HepG2 (cell line): ENCODE data around the gene DAB2. TPM values are rescaled to one million over a fixed set of nuclear protein-coding genes. Genes with fewer than 3 reads are reported as not detected.

Source experiments
- ATAC-seq: fragments of 200-7000 bp; cut with Tn5 transposase; 3 replicates; pipeline ENCODE4 v1.9.1; 2020; ENCODE audit warnings: mild to moderate bottlenecking, moderate library complexity
- BruUV-seq: library from RNA; stranded (reverse); fragments of 400-500 nt; replicated peaks from 2 replicates; lab custom pipeline; 2021; lab: Mats Ljungman, UMichigan
- CTCF ChIA-PET: fragments of 300-600 bp; formaldehyde crosslinking; extraction: SDS; loops from one replicate; lab custom pipeline; 2021; ENCODE audit warnings: low total read pairs, inconsistent platforms, low intra/inter-chr PET ratio; lab: Yijun Ruan, JAX
- POLR2A ChIA-PET: fragments of 350-600 bp; sonication (Branson Sonifier 250); formaldehyde crosslinking; loops from one replicate; lab custom pipeline; 2020; ENCODE audit warnings: antibody characterized with exemption, inconsistent platforms; lab: Yijun Ruan, JAX
- DNase-seq: peaks from one replicate; pipeline ENCODE4 v3.0.0-alpha.2; 2015; ENCODE audit warnings: low spot score
- FAIRE-seq: peaks from 3 replicates; lab custom pipeline; 2011; peaks lifted over from hg19 to GRCh38; lab: Jason Lieb, UNC
- H2AFZ ChIP-seq: one replicate; pipeline ENCODE4 v1.6.1; 2011; ENCODE audit warnings: low read length, inconsistent platforms
- H3K27ac ChIP-seq: fragments of 300-600 bp; 3 replicates; pipeline ENCODE4 v1.8.0; 2011; ENCODE audit warnings: mixed run types, mild to moderate bottlenecking, mixed read lengths, low read length, inconsistent platforms; ENCODE audit not compliant: insufficient read depth; ENCODE audit errors: extremely low read length
- H3K27me3 ChIP-seq, 2 experiments: fragments of 200-600 bp in 1 of 2; 2 replicates in 1 of 2; 3 replicates in 1 of 2; pipeline versions ENCODE4 v1.6.0 to v1.8.0; 2011; ENCODE audit warnings: low read length in 2 of 2, mild to moderate bottlenecking in 2 of 2, moderate library complexity in 2 of 2, inconsistent platforms in 1 of 2; ENCODE audit not compliant: insufficient read depth in 2 of 2, control insufficient read depth in 1 of 2
- H3K36me3 ChIP-seq, 2 experiments: fragments of 200-600 bp in 1 of 2; replicated peaks in 1 of 2; 2 replicates in 1 of 2; 3 replicates in 1 of 2; pipeline versions ENCODE4 v1.5.1 to v1.8.0; 2011; ENCODE audit warnings: low read length in 2 of 2, inconsistent platforms in 1 of 2; ENCODE audit not compliant: insufficient read depth in 2 of 2, control insufficient read depth in 1 of 2
- H3K4me1 ChIP-seq: 2 replicates; pipeline ENCODE4 v1.5.1; 2012; ENCODE audit warnings: low read length, inconsistent platforms; ENCODE audit not compliant: insufficient read depth
- H3K4me2 ChIP-seq: 2 replicates; pipeline ENCODE4 v1.6.0; 2011; ENCODE audit warnings: low read depth, low read length, inconsistent platforms
- H3K4me3 ChIP-seq, 3 experiments: fragments of 200-600 bp in 1 of 3; sonication (generic), shearing (Covaris generic) in 1 of 3; replicated peaks in 1 of 3; 2 replicates each; pipeline ENCODE4 v1.5.1; 2011 to 2016; ENCODE audit warnings: low read length in 3 of 3, inconsistent platforms in 2 of 3, low read depth in 2 of 3, mild to moderate bottlenecking in 2 of 3, control low read depth in 1 of 3, mixed read lengths in 1 of 3; ENCODE audit not compliant: insufficient read depth in 1 of 3
- H3K79me2 ChIP-seq: one replicate; pipeline ENCODE4 v1.6.1; 2011; ENCODE audit warnings: low read length, inconsistent platforms; ENCODE audit not compliant: insufficient read depth
- H3K9ac ChIP-seq: 2 replicates; pipeline ENCODE4 v1.6.0; 2011; ENCODE audit warnings: mild to moderate bottlenecking, low read depth, low read length, inconsistent platforms; ENCODE audit not compliant: insufficient read depth
- H3K9me3 ChIP-seq: 2 replicates; pipeline ENCODE4 v1.5.1; 2012; ENCODE audit warnings: mild to moderate bottlenecking, low read length
- H4K20me1 ChIP-seq: 2 replicates; pipeline ENCODE4 v1.6.0; 2011; ENCODE audit warnings: inconsistent platforms, mild to moderate bottlenecking, low read length, moderate library complexity; ENCODE audit not compliant: insufficient read depth
- AGO1 ChIP-seq: fragments of 200-400 bp; formaldehyde crosslinking; IDR thresholded peaks from 2 replicates; pipeline ENCODE4 v1.6.1; 2017; ENCODE audit warnings: mild to moderate bottlenecking, low read depth, low read length, moderate library complexity; ENCODE audit not compliant: poor library complexity, severe bottlenecking
- BATF2 ChIP-seq: sonication (generic); formaldehyde crosslinking; IDR thresholded peaks from 2 replicates; pipeline ENCODE4 v1.8.0; 2022; ENCODE audit warnings: mild to moderate bottlenecking, missing genetic modification reagents, moderate library complexity
- EP300 ChIP-seq, 3 experiments: sonication (generic) in 1 of 3; formaldehyde crosslinking in 1 of 3; IDR thresholded peaks; 2 replicates each; pipeline versions ENCODE4 v1.5.1 to v1.6.1; 2011 to 2020; ENCODE audit warnings: low read depth in 2 of 3, low read length in 2 of 3, borderline replicate concordance in 1 of 3, improper control_type of control experiment in 1 of 3, mild to moderate bottlenecking in 1 of 3, missing genetic modification reagents in 1 of 3, moderate library complexity in 1 of 3
- JDP2 ChIP-seq: sonication (generic); formaldehyde crosslinking; IDR thresholded peaks from 2 replicates; pipeline ENCODE4 v1.8.1; 2022; ENCODE audit warnings: missing genetic modification reagents, borderline replicate concordance
- MXD4 ChIP-seq: IDR thresholded peaks from 2 replicates; pipeline ENCODE4 v1.6.1; 2016; ENCODE audit warnings: mild to moderate bottlenecking, missing biosample characterization, missing genetic modification reagents
- NBN ChIP-seq: fragments of 450-650 bp; conservative IDR thresholded peaks from 2 replicates; pipeline ENCODE4 v1.6.1; 2017
- PITX1 ChIP-seq: sonication (generic); formaldehyde crosslinking; IDR thresholded peaks from 2 replicates; pipeline ENCODE4 v1.5.1; 2020; ENCODE audit warnings: mild to moderate bottlenecking, missing genetic modification reagents
- PREB ChIP-seq: sonication (generic); formaldehyde crosslinking; IDR thresholded peaks from 2 replicates; pipeline ENCODE4 v1.4.0; 2020; ENCODE audit warnings: missing genetic modification reagents
- RAD51 ChIP-seq: fragments of 450-650 bp; IDR thresholded peaks from 2 replicates; pipeline ENCODE4 v1.6.1; 2016; ENCODE audit warnings: borderline replicate concordance
- SETDB1 ChIP-seq: sonication (generic); formaldehyde crosslinking; IDR thresholded peaks from 2 replicates; pipeline ENCODE4 v1.5.1; 2020; ENCODE audit warnings: missing genetic modification reagents, mild to moderate bottlenecking, borderline replicate concordance
- ZBTB38 ChIP-seq: sonication (generic); formaldehyde crosslinking; IDR thresholded peaks from 2 replicates; pipeline ENCODE4 v1.5.1; 2020; ENCODE audit warnings: mild to moderate bottlenecking, missing genetic modification reagents
- ZFP1 ChIP-seq: IDR thresholded peaks from 2 replicates; pipeline ENCODE4 v1.6.1; 2016
- ZFP36L1 ChIP-seq: sonication (generic); formaldehyde crosslinking; IDR thresholded peaks from 2 replicates; pipeline ENCODE4 v1.8.0; 2022; ENCODE audit warnings: mild to moderate bottlenecking, missing genetic modification reagents, moderate library complexity
- ZFP37 ChIP-seq: sonication (generic); formaldehyde crosslinking; IDR thresholded peaks from 2 replicates; pipeline ENCODE4 v1.4.0; 2020; ENCODE audit warnings: missing genetic modification reagents, borderline replicate concordance
- ZFY ChIP-seq: sonication (generic); formaldehyde crosslinking; IDR thresholded peaks from 2 replicates; pipeline ENCODE4 v1.4.0; 2020; ENCODE audit warnings: missing genetic modification reagents
- ZKSCAN1 ChIP-seq: fragments of 150-350 bp; IDR thresholded peaks from 2 replicates; pipeline ENCODE4 v1.6.1; 2014; ENCODE audit warnings: low read length
- ZNF225 ChIP-seq: sonication (generic); formaldehyde crosslinking; IDR thresholded peaks from 2 replicates; pipeline ENCODE4 v1.4.0; 2020; ENCODE audit warnings: mild to moderate bottlenecking, missing genetic modification reagents
- ZNF7 ChIP-seq: IDR thresholded peaks from 2 replicates; pipeline ENCODE4 v1.6.1; 2016; ENCODE audit warnings: missing biosample characterization, missing genetic modification reagents
- ZSCAN12 ChIP-seq: sonication (generic); formaldehyde crosslinking; IDR thresholded peaks from 2 replicates; pipeline ENCODE4 v1.9.0; 2021; ENCODE audit warnings: mild to moderate bottlenecking, missing genetic modification reagents
- WGBS: methylation state at CpG from one replicate; pipeline ENCODE4 v1.1.6; 2017; ENCODE audit warnings: low lambda C conversion rate; 5-methylcytosine and 5-hydroxymethylcytosine counted together
- in situ Hi-C: cut with HindIII; loops from 2 replicates; pipeline ENCODE4 v1.10.0; 2017; ENCODE audit warnings: low pct_unique_long_range_greater_than_20kb; ENCODE audit not compliant: extremely low pct_ligation_motif_present
- intact Hi-C: fragments of 100-400 bp; cut with micrococcal nuclease; formaldehyde crosslinking; loops from one replicate; pipeline ENCODE4 v1.10.0; 2022; ENCODE audit not compliant: unreplicated experiment
- polyA plus RNA-seq, 8 experiments: library from polyadenylated mRNA; depleted of rRNA in 3 of 8; stranded (reverse) in 7 of 8; unstranded in 1 of 8; fragments of >200 nt; fragmentation: Illumina TruSeq in 4 of 8; extraction: Trizol in 4 of 8; gene quantifications; 2 replicates each; pipeline versions ENCODE4 v1.2.1 to v1.2.3, GENCODE V29; 2011 to 2016; ENCODE audit warnings: low read depth in 4 of 8, missing spikeins in 1 of 8, mixed read lengths in 1 of 8; ENCODE audit not compliant: insufficient read depth in 1 of 8
- total RNA-seq, 5 experiments: library from RNA; depleted of rRNA; stranded (reverse); fragments of >200 nt; fragmentation: Illumina TruSeq; extraction: Trizol; gene quantifications; 2 replicates each; pipeline ENCODE4 v1.2.3, GENCODE V29; 2016; ENCODE audit warnings: low read depth in 1 of 5
- TF ChIP-seq, protein P1 (sequence below): sonication (generic); formaldehyde crosslinking; IDR thresholded peaks from 2 replicates; pipeline ENCODE4 v1.8.1; 2023; ENCODE audit warnings: mild to moderate bottlenecking, missing genetic modification reagents, borderline replicate concordance

The DAB2 gene
- total and polyA plus RNA-seq, 2 of the 13 experiments (the other 11 are each of a cell fraction or from before 2014, with no cell fraction given): 6.4 to 6.5 TPM

DNA sequence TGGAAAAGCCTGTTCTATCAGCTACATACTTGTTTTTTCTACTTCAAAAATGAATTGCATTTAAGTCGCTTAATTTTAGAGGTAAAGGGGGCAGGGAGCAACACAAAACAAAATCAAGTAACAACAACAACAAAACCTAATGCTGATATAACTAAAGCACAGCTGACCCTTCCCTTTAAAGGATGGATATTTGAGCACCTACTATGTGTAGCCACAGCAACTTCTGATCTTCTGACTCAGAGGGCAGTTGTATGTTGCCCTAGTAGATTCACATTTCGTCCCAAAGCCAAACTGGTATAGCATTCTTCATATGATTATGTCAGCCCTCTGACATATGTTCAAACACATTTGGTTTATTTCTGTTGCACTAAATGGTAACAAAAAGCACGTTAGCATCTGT, 6.8 kb downstream of the DAB2 start:
- TF ChIP-seq NBN (no peak), ZFP36L1 (CRISPR knock-in tag) (no peak), ZKSCAN1 (peak; percentile 57; the same call in 1 of the 2 replicates)
- Histone ChIP-seq H3K4me3 (no peak overlapping the region), H3K79me2 (peaks cover 13% of the 10 kb centered on the region), H3K27ac (no peak overlapping the region), H3K9me3 (no peaks in the 10 kb centered on the region), H3K4me1 (peaks cover 64% of the 10 kb centered on the region), H3K4me2 (no peak overlapping the region), H3K27me3 (no peaks in the 10 kb centered on the region), H3K36me3 (peaks cover 0 to 2% of the 10 kb centered on the region in 2 experiments; a peak in 1 of 5 replicates), H2AFZ (no peak overlapping the region), H3K9ac (no peak overlapping the region), H4K20me1 (no peaks in the 10 kb centered on the region)
- intact Hi-C loops (no loop called here), in situ Hi-C loops (no loop called here)
- 97% methylated on average over 3 of the region's 3 CpGs for WGBS
- no peak for FAIRE-seq
- ChIA-PET POLR2A (no interaction called here), CTCF (no interaction called here)
- DNase-seq: no peak
- no peak for ATAC-seq
- no TSS peak for BruUV-seq

DNA sequence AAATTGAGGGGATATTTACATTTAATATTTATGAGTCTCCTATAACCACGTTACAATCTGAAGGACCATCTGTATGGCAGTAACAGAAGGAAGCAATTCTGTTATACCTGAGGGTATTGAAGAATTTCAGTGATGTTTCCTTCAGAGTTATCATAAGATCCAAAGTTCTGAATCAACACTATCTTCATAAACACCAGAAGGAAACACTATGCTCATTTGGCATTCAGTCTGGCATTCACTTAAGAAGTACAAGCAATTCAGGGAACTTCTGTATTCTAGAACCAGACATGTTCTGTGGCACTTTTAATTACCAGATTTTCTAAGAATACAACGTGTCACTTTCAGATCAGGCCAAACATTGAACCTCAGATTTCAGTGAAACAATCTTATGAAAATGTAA, 9.6 kb downstream of the DAB2 start:
- peaks cover 60% of the 10 kb centered on the region for H3K4me1 ChIP-seq
- ATAC-seq: no peak
- no peak for FAIRE-seq
- no peak for TF ChIP-seq ZNF7 (CRISPR knock-in tag)
- no peak for TF ChIP-seq ZNF225 (CRISPR knock-in tag)
- no peak for TF ChIP-seq EP300 (IDR thresholded peaks at IDR 0.05; ENCODE audit: low read depth in 2 of 2, low read length in 2 of 2)
- TF ChIP-seq EP300 (CRISPR knock-in tag; IDR thresholded peaks at IDR 0.05; ENCODE audit: borderline replicate concordance): no peak
- no peak for TF ChIP-seq BATF2 (CRISPR knock-in tag)
- TF ChIP-seq ZFY (CRISPR knock-in tag): no peak
- no peak for TF ChIP-seq AGO1
- no peak for TF ChIP-seq MXD4 (CRISPR knock-in tag)
- no peak for TF ChIP-seq ZFP1 (CRISPR knock-in tag)
- TF ChIP-seq ZFP37: no peak
- no peak for TF ChIP-seq ZBTB38 (CRISPR knock-in tag)
- TF ChIP-seq SETDB1 (CRISPR knock-in tag): no peak
- no peak for TF ChIP-seq ZSCAN12
- TF ChIP-seq, protein P1, sequence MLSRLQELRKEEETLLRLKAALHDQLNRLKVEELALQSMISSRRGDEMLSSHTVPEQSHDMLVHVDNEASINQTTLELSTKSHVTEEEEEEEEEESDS (CRISPR knock-in tag): no peak
- TF ChIP-seq PREB: no peak
- TF ChIP-seq PITX1 (CRISPR knock-in tag): no peak
- no peak for TF ChIP-seq JDP2 (CRISPR knock-in tag)
- no peak for TF ChIP-seq RAD51

More for the DNA sequence above, 9.6 kb downstream of the DAB2 start:
- no peaks in the 10 kb centered on the region for H4K20me1 ChIP-seq
- ChIA-PET CTCF (no interaction called here), POLR2A (no interaction called here)
- in situ Hi-C loops (no loop called here), intact Hi-C loops (no loop called here)
- 98% methylated on average over 2 of the region's 2 CpGs for WGBS
- H3K27me3 ChIP-seq: no peaks in the 10 kb centered on the region
- peaks cover 0 to 2% of the 10 kb centered on the region in 2 experiments; a peak in 1 of 5 replicates for H3K36me3 ChIP-seq
- no peak overlapping the region for H2AFZ ChIP-seq
- no peak overlapping the region for H3K9ac ChIP-seq
- no peak overlapping the region for H3K4me2 ChIP-seq
- no peak overlapping the region for H3K27ac ChIP-seq
- H3K79me2 ChIP-seq: peaks cover 11% of the 10 kb centered on the region
- no TSS peak for BruUV-seq
- DNase-seq: no peak
- H3K9me3 ChIP-seq: no peaks in the 10 kb centered on the region
- no peak overlapping the region for H3K4me3 ChIP-seq
